Measurements from ENCODE around the gene MYH6. TPM values are rescaled to one million over a fixed set of nuclear protein-coding genes. Genes with fewer than 3 reads are reported as not detected.
"Not testable (repeated sequence)": the region's sequence is repeated elsewhere in the genome, so short reads cannot be mapped to it uniquely, and the experiment has no call there.

MYH6 gene
- total and polyA plus RNA-seq, 2 donors: 0.05 to 0.25 TPM

DNA sequence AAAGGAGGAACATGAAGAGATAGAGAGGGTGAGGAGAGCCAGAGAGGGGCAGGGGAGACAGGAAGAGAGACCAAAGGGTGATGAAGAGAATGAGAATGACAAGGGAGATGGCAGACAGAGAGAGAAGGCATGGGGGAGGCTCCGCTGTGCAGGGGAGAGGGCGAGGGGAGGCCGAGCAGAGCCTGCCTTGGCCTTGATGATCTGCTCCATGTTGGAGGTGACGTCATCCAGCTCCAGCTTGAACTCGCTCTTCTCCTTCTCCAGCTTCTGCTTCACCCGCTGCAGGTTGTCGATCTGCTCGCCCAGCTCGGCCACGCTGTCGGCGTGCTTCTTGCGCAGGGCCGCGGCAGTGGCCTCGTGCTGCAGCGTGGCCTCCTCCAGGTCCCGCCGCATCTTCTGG lies 18.2 kb downstream of the MYH6 start:
- H3K27me3 ChIP-seq (ENCODE audit: control insufficient read depth in 2 of 2, insufficient read depth in 1 of 2, low read length in 1 of 2); H3K4me1 ChIP-seq (ENCODE audit: control insufficient read depth in 2 of 2, insufficient read depth in 2 of 2, low read length in 2 of 2); H3K4me3 ChIP-seq (ENCODE audit: low read length in 2 of 2); H3K27ac ChIP-seq (ENCODE audit: low read depth in 1 of 2, low read length in 1 of 2); H3K36me3 ChIP-seq (ENCODE audit: control insufficient read depth in 2 of 2, insufficient read depth in 2 of 2, low read length in 1 of 2); H3K9me3 ChIP-seq (ENCODE audit: control insufficient read depth in 2 of 2, insufficient read depth in 1 of 2, low read length in 1 of 2); DNase-seq (ENCODE audit: low read depth in 6 of 9, low spot score in 9 of 9): not testable (repeated sequence)
- WGBS: 98% methylated on average over 4 of the region's 19 CpGs

DNA sequence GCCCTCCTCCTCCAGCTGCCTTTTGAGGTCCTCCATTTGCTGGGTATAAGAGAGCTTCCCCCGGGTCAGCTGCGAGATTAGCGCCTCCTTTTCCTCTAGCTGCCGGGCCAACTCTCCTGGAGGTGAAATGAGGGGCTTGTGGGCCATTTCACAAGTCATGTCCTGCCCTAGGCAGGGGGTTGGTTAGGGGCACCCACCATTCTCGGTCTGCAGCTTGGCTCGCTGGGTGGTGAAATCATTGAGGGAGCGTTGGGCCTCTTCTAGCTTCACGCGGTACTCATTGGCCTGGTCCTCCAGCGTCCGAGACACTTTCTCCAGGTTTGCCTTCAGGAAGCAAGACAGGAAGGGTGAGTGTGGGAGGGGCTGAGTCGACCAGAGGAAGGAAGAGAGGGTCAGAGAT lies 18.7 kb downstream of the MYH6 start:
- 82% methylated on average over 12 of the region's 12 CpGs for WGBS
- H3K4me1 ChIP-seq (ENCODE audit: control insufficient read depth in 2 of 2, insufficient read depth in 2 of 2, low read length in 2 of 2): no peaks in the 10 kb centered on the region
- H3K27ac ChIP-seq (ENCODE audit: low read depth in 1 of 2, low read length in 1 of 2): no peak overlapping the region
- no peaks in the 10 kb centered on the region for H3K36me3 ChIP-seq (ENCODE audit: control insufficient read depth in 2 of 2, insufficient read depth in 2 of 2, low read length in 1 of 2)
- H3K9me3 ChIP-seq (ENCODE audit: control insufficient read depth in 2 of 2, insufficient read depth in 1 of 2, low read length in 1 of 2): no peaks in the 10 kb centered on the region
- H3K27me3 ChIP-seq (ENCODE audit: control insufficient read depth in 2 of 2, insufficient read depth in 1 of 2, low read length in 1 of 2): peaks cover 0 to 8% of the 10 kb centered on the region in 2 donors
- no peak for DNase-seq (ENCODE audit: low read depth in 6 of 9, low spot score in 9 of 9)
- H3K4me3 ChIP-seq (ENCODE audit: low read length in 2 of 2): no peak overlapping the region

- no peak overlapping the region for H3K4me3 ChIP-seq (ENCODE audit: low read length in 2 of 2)
- H3K27ac ChIP-seq (ENCODE audit: low read depth in 1 of 2, low read length in 1 of 2): no peak overlapping the region
- no peaks in the 10 kb centered on the region for H3K9me3 ChIP-seq (ENCODE audit: control insufficient read depth in 2 of 2, insufficient read depth in 1 of 2, low read length in 1 of 2)
- no peak for DNase-seq (ENCODE audit: low read depth in 6 of 9, low spot score in 9 of 9)
- no peaks in the 10 kb centered on the region for H3K36me3 ChIP-seq (ENCODE audit: control insufficient read depth in 2 of 2, insufficient read depth in 2 of 2, low read length in 1 of 2)
- WGBS: 98% methylated on average over 8 of the region's 8 CpGs
- H3K4me1 ChIP-seq (ENCODE audit: control insufficient read depth in 2 of 2, insufficient read depth in 2 of 2, low read length in 2 of 2): no peaks in the 10 kb centered on the region
- H3K27me3 ChIP-seq (ENCODE audit: control insufficient read depth in 2 of 2, insufficient read depth in 1 of 2, low read length in 1 of 2): peaks cover 0 to 8% of the 10 kb centered on the region in 2 donors
Measured at GRCh38 chr14:23388996-23389395, 19.1 kb downstream of the MYH6 start.

DNA sequence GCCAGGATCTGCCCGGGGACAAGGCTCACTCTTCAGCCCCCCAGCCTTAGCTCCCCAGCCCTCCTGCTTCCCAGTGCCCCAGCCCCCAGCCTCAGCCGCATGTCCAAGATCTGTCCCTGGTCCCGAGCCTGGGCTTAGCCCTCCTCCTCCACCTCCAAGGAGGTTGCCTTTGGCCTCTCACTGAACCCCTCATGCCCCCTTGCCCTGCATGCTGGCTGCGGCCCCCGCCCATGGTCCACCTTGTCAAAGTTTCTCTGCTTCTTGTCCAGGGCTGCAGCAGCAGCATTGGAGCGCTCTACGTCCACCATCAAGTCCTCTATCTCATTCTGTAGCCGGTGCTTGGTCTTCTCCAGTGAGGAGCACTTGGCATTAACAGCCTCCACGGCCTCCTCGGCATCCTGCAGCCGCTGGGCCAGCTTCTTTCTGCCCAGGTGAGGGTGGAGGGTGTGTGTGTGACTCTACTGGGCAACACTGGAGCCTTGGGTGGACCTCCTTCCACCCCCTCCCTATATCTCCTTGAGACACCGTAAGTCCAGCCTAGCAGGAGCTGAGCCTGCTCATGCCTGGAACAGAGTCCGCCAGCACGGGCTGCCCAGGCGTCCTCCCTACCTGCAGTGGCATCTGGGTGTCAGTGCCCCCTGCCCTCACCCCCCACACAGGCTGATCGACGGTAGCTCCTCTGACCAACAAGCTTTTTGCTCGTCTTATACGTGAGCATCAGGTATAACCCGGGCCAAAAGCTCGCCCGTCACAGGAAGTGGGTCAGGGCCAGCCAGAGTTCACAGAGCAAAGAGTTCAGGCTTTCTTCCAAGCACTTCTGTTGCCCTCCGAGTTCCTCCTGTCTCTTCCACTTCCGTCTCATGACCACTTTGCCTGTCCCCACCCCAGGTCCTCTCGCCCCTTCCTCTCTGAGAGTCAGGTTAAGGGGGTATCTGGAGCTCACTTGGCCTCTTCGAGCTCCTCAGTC lies 19.9 kb downstream of the MYH6 start:
- Histone ChIP-seq H3K27me3 (ENCODE audit: control insufficient read depth in 2 of 2, insufficient read depth in 1 of 2, low read length in 1 of 2) (peaks cover 0 to 8% of the 10 kb centered on the region in 2 donors), H3K4me3 (ENCODE audit: low read length in 2 of 2) (no peak overlapping the region), H3K36me3 (ENCODE audit: control insufficient read depth in 2 of 2, insufficient read depth in 2 of 2, low read length in 1 of 2) (no peaks in the 10 kb centered on the region), H3K4me1 (ENCODE audit: control insufficient read depth in 2 of 2, insufficient read depth in 2 of 2, low read length in 2 of 2) (no peaks in the 10 kb centered on the region), H3K9me3 (ENCODE audit: control insufficient read depth in 2 of 2, insufficient read depth in 1 of 2, low read length in 1 of 2) (no peaks in the 10 kb centered on the region), H3K27ac (ENCODE audit: low read depth in 1 of 2, low read length in 1 of 2) (no peak overlapping the region)
- WGBS: 92% methylated on average over 26 of the region's 26 CpGs
- no peak for DNase-seq (ENCODE audit: low read depth in 6 of 9, low spot score in 9 of 9)

DNA sequence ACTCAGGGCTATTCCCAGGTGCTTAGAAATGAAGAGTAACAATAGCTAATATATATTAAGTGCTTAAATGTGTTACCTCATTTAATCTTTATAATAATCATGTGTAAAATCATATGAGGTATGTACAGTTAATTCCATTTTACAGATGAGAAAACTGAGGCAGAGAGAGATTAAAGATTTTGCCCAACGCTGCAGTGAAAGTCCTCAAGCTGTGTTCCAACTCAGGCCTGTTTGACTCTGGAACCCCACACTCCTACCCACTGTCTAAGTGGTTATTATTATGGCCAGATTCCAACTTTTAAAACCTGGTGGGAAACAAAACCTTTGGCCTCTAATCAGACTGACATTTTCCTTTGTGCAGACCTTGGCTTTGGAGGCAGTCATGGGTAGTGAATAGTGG lies 21.1 kb downstream of the MYH6 start:
- Histone ChIP-seq H3K36me3 (ENCODE audit: control insufficient read depth in 2 of 2, insufficient read depth in 2 of 2, low read length in 1 of 2) (no peaks in the 10 kb centered on the region), H3K9me3 (ENCODE audit: control insufficient read depth in 2 of 2, insufficient read depth in 1 of 2, low read length in 1 of 2) (no peaks in the 10 kb centered on the region), H3K27me3 (ENCODE audit: control insufficient read depth in 2 of 2, insufficient read depth in 1 of 2, low read length in 1 of 2) (peaks cover 0 to 13% of the 10 kb centered on the region in 2 donors), H3K4me3 (ENCODE audit: low read length in 2 of 2) (no peak overlapping the region), H3K4me1 (ENCODE audit: control insufficient read depth in 2 of 2, insufficient read depth in 2 of 2, low read length in 2 of 2) (no peaks in the 10 kb centered on the region), H3K27ac (ENCODE audit: low read depth in 1 of 2, low read length in 1 of 2) (no peak overlapping the region)
- WGBS: 97% methylated on average over 1 of the region's 1 CpG
- no peak for DNase-seq (ENCODE audit: low read depth in 6 of 9, low spot score in 9 of 9)

DNA sequence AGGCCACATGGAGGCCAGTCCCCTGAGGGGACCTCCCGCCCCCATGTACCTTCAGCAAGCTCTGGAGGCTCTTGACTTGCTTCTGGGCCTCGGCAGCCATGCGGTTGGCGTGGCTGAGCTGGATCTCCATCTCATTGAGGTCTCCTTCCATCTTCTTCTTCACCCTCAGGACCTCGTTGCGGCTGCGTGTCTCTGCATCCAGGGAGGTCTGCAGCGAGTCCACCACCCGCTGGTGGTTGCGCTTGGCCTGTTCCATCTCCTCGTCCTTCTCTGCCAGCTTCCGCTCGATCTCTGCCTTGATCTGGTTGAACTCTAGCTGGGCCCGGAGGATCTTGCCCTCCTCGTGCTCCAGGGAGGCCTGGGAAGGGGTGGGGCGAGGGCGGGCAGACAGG lies 21.8 kb downstream of the MYH6 start:
- not testable (repeated sequence) for DNase-seq (ENCODE audit: low read depth in 6 of 9, low spot score in 9 of 9); H3K36me3 ChIP-seq (ENCODE audit: control insufficient read depth in 2 of 2, insufficient read depth in 2 of 2, low read length in 1 of 2); H3K4me1 ChIP-seq (ENCODE audit: control insufficient read depth in 2 of 2, insufficient read depth in 2 of 2, low read length in 2 of 2); H3K9me3 ChIP-seq (ENCODE audit: control insufficient read depth in 2 of 2, insufficient read depth in 1 of 2, low read length in 1 of 2); H3K4me3 ChIP-seq (ENCODE audit: low read length in 2 of 2); H3K27ac ChIP-seq (ENCODE audit: low read depth in 1 of 2, low read length in 1 of 2)
- 96% methylated on average over 17 of the region's 17 CpGs for WGBS
- H3K27me3 ChIP-seq (ENCODE audit: control insufficient read depth in 2 of 2, insufficient read depth in 1 of 2, low read length in 1 of 2): peaks cover 0 to 15% of the 10 kb centered on the region in 2 donors

DNA sequence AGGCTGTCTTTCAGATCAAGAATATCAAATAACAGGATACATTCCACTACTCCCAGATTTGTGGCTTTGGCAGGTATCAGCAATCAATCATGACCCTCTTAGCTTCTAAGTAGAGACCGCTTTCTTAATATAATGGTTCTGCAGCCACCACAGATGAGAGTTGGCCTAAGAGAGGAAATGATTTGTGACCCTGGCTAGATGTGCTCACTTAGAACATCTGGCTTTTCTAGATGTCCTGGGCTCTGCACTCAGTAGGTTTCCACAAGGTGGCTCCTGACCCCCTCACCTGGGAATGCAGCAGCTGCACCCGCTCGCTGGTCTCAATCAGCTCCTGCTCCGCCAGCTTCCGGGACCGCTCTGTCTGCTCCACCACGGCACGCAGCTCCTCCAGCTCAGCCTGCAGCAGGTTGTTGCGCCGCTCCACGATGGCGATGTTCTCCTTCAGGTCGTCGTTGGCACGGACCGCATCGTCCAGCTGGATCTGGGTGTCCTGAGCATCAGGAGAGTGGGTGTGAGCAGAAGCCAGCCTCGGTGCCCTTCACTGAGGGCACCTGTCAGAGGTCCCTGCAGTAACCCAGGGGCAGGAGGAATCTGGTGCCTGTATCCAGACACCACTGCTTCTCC lies 22.3 kb downstream of the MYH6 start:
- 95% methylated on average over 18 of the region's 18 CpGs for WGBS
- Histone ChIP-seq H3K36me3 (ENCODE audit: control insufficient read depth in 2 of 2, insufficient read depth in 2 of 2, low read length in 1 of 2) (no peaks in the 10 kb centered on the region), H3K9me3 (ENCODE audit: control insufficient read depth in 2 of 2, insufficient read depth in 1 of 2, low read length in 1 of 2) (no peaks in the 10 kb centered on the region), H3K27me3 (ENCODE audit: control insufficient read depth in 2 of 2, insufficient read depth in 1 of 2, low read length in 1 of 2) (peaks cover 0 to 17% of the 10 kb centered on the region in 2 donors), H3K4me3 (ENCODE audit: low read length in 2 of 2) (no peak overlapping the region), H3K27ac (ENCODE audit: low read depth in 1 of 2, low read length in 1 of 2) (no peak overlapping the region), H3K4me1 (ENCODE audit: control insufficient read depth in 2 of 2, insufficient read depth in 2 of 2, low read length in 2 of 2) (no peaks in the 10 kb centered on the region)
- DNase-seq (ENCODE audit: low read depth in 6 of 9, low spot score in 9 of 9): no peak

GRCh38 chr14:23385244-23385641 lies 22.8 kb downstream of the MYH6 start:
- no peaks in the 10 kb centered on the region for H3K9me3 ChIP-seq (ENCODE audit: control insufficient read depth in 2 of 2, insufficient read depth in 1 of 2, low read length in 1 of 2)
- no peaks in the 10 kb centered on the region for H3K36me3 ChIP-seq (ENCODE audit: control insufficient read depth in 2 of 2, insufficient read depth in 2 of 2, low read length in 1 of 2)
- 95% methylated on average over 2 of the region's 2 CpGs for WGBS
- no peak for DNase-seq (ENCODE audit: low read depth in 6 of 9, low spot score in 9 of 9)
- H3K4me3 ChIP-seq (ENCODE audit: low read length in 2 of 2): no peak overlapping the region
- peaks cover 0 to 22% of the 10 kb centered on the region in 2 donors for H3K27me3 ChIP-seq (ENCODE audit: control insufficient read depth in 2 of 2, insufficient read depth in 1 of 2, low read length in 1 of 2)
- H3K4me1 ChIP-seq (ENCODE audit: control insufficient read depth in 2 of 2, insufficient read depth in 2 of 2, low read length in 2 of 2): no peaks in the 10 kb centered on the region
- no peak overlapping the region for H3K27ac ChIP-seq (ENCODE audit: low read depth in 1 of 2, low read length in 1 of 2)

DNA sequence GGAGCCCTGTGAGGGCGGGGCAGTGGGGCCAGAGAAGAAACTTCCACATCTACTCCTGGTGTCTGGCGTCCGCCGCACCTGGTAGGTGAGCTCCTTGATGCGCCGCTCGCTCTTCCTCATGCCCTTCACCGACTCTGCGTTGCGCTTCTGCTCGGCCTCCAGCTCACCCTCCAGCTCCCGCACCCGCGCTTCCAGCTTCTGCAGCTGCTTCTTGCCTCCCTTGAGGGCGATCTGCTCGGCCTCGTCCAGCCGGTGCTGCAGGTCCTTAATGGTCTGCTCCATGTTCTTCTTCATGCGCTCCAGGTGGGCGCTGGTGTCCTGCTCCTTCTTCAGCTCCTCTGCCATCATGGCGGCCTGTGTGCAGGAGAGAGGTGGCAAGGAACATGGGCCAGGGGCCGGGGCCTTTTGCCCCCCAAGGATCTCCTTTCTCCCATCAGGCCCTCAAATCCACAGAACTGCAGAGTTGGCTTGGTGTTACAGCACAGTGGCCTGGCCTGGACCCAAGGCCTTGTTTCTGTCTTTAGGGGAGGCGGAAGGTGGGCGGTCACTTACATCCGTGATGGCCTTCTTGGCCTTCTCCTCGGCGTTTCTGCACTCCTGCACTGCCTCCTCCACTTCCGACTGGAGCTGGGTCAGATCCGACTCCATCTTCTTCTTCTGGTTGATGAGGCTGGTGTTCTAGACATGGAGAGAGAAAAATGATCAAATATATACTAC lies 23.6 kb downstream of the MYH6 start:
- no peaks in the 10 kb centered on the region for H3K4me1 ChIP-seq (ENCODE audit: control insufficient read depth in 2 of 2, insufficient read depth in 2 of 2, low read length in 2 of 2)
- DNase-seq (ENCODE audit: low read depth in 6 of 9, low spot score in 9 of 9): no peak
- peaks cover 0 to 23% of the 10 kb centered on the region in 2 donors for H3K27me3 ChIP-seq (ENCODE audit: control insufficient read depth in 2 of 2, insufficient read depth in 1 of 2, low read length in 1 of 2)
- no peaks in the 10 kb centered on the region for H3K9me3 ChIP-seq (ENCODE audit: control insufficient read depth in 2 of 2, insufficient read depth in 1 of 2, low read length in 1 of 2)
- H3K27ac ChIP-seq (ENCODE audit: low read depth in 1 of 2, low read length in 1 of 2): no peak overlapping the region
- 96% methylated on average over 29 of the region's 29 CpGs for WGBS
- no peak overlapping the region for H3K4me3 ChIP-seq (ENCODE audit: low read length in 2 of 2)
- H3K36me3 ChIP-seq (ENCODE audit: control insufficient read depth in 2 of 2, insufficient read depth in 2 of 2, low read length in 1 of 2): no peaks in the 10 kb centered on the region
